HG03460 (cell line): ENCODE measurements around the gene AIM2.
A peak's percentile ranks its signal among the peaks of the same experiment; 100 is the strongest.
"Not testable (repeated sequence)": the region's sequence is repeated elsewhere in the genome, so short reads cannot be mapped to it uniquely, and the experiment has no call there.

ENCODE experiments used
- ATAC-seq: cut with Tn5 transposase; IDR thresholded peaks from one replicate; pipeline ENCODE4 v1.9.1; 2021; ENCODE audit not compliant: unreplicated experiment

AIM2 gene

GRCh38 chr1:159076438-159077119 lies at the start of gene AIM2:
TSS of gene AIM2 (minus strand) at chr1:159076766. CDS start at chr1:159073499, 3,267 bp downstream.
- peak; percentile 88 for ATAC-seq

GRCh38 chr1:159123587-159123986 lies 47.0 kb upstream of the AIM2 start:
- no peak for ATAC-seq

- ATAC-seq, result peak; percentile 74
Measured at GRCh38 chr1:159122005-159122621, 45.5 kb upstream of the AIM2 start.

- ATAC-seq, result peak; percentile 81
Measured at GRCh38 chr1:159121526-159121925, 45.0 kb upstream of the AIM2 start.

GRCh38 chr1:159120317-159120716 lies 43.8 kb upstream of the AIM2 start:
- ATAC-seq, result no peak

GRCh38 chr1:159113596-159114433 lies 37.2 kb upstream of the AIM2 start:
- ATAC-seq, result no peak

- ATAC-seq, result not testable (repeated sequence)
Measured at GRCh38 chr1:159103021-159103420, 26.5 kb upstream of the AIM2 start.

GRCh38 chr1:159100589-159100988 lies 24.0 kb upstream of the AIM2 start:
- no peak for ATAC-seq

- ATAC-seq, result no peak
Measured at GRCh38 chr1:159098596-159098995, 22.0 kb upstream of the AIM2 start.

- ATAC-seq, result no peak
Measured at GRCh38 chr1:159092036-159092760, 15.6 kb upstream of the AIM2 start.

- ATAC-seq, result no peak
Measured at GRCh38 chr1:159091607-159092031, 15.1 kb upstream of the AIM2 start.

- no peak for ATAC-seq
Measured at GRCh38 chr1:159091180-159091560, 14.6 kb upstream of the AIM2 start.

- no peak for ATAC-seq
Measured at GRCh38 chr1:159090286-159091179, 14.0 kb upstream of the AIM2 start.

- ATAC-seq, result no peak
Measured at GRCh38 chr1:159089184-159089791, 12.7 kb upstream of the AIM2 start.

- ATAC-seq, result peak; percentile 58
Measured at GRCh38 chr1:159088546-159089183, 12.1 kb upstream of the AIM2 start.

GRCh38 chr1:159088050-159088449 lies 11.5 kb upstream of the AIM2 start:
- no peak for ATAC-seq

- no peak for ATAC-seq
Measured at GRCh38 chr1:159084867-159085266, 8.3 kb upstream of the AIM2 start.

- ATAC-seq, result no peak
Measured at GRCh38 chr1:159084152-159084551, 7.6 kb upstream of the AIM2 start.

- no peak for ATAC-seq
Measured at GRCh38 chr1:159083013-159083412, 6.4 kb upstream of the AIM2 start.
